HFFc6 (cell line): ENCODE measurements around the gene HGF. TPM values are rescaled to one million over a fixed set of nuclear protein-coding genes. Genes with fewer than 3 reads are reported as not detected.

Experiments used
- DNase-seq: peaks from one replicate; pipeline ENCODE4 v3.0.0-alpha.2; 2018
- H3K27ac Mint-ChIP-seq: 2 replicates; pipeline ENCODE4 v1.8.0; 2020; ENCODE audit warnings: mild to moderate bottlenecking, mixed read lengths
- H3K27me3 Mint-ChIP-seq: 2 replicates; pipeline ENCODE4 v1.8.0; 2021; ENCODE audit warnings: mild to moderate bottlenecking, moderate library complexity, mixed read lengths; ENCODE audit not compliant: insufficient read depth
- H3K36me3 Mint-ChIP-seq: 2 replicates; pipeline ENCODE4 v1.8.0; 2021; ENCODE audit warnings: low read depth, mixed read lengths
- H3K4me1 Mint-ChIP-seq: 2 replicates; pipeline ENCODE4 v1.8.0; 2020; ENCODE audit warnings: low read depth, mixed read lengths
- H3K4me3 Mint-ChIP-seq: 2 replicates; pipeline ENCODE4 v1.8.0; 2020; ENCODE audit warnings: mild to moderate bottlenecking, moderate library complexity, mixed read lengths
- H3K9me3 Mint-ChIP-seq: 2 replicates; pipeline ENCODE4 v1.8.0; 2020; ENCODE audit warnings: mild to moderate bottlenecking, mixed read lengths
- total RNA-seq, 6 experiments: library from RNA; stranded (reverse); fragmentation: NEBNext Ultra II Directional; extraction: Animal tissue kit (Norgen Biotek cat#: 25700); gene quantifications; 2 replicates in 1 of 6; 3 replicates in 5 of 6; pipeline ENCODE4 v1.2.3, GENCODE V29; 2021
- TF ChIP-seq, protein P1 (sequence below): fragments of 200-600 bp; sonication (generic); IDR thresholded peaks from 2 replicates; pipeline ENCODE4 v1.5.0; 2021; ENCODE audit warnings: antibody characterized with exemption, mild to moderate bottlenecking

HGF gene
- total RNA-seq, 6 experiments from 2014 or later = 0.78 to 5.6 (median 4.5) TPM

DNA sequence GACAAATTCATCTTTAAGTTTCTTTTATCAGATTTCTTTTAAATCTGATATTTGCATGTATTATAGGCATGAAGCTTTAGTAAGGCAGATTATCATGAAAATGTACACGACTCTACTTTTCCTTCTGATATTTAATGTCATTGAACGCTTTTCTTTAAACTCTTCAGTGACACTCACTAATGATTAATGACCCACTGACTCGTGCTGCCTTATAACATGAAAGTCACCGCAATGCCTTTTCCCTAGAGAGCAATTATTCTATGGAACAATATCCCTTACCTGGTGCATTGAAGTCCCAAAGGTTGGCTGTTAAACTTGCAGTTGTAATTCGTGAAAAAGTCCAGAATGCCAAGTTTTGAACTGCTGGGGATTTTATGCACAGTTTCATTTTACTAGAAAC, 33.4 kb upstream of the HGF start:
- Mint-ChIP-seq H3K36me3 (no peaks in the 10 kb centered on the region), H3K4me3 (no peak overlapping the region), H3K4me1 (no peaks in the 10 kb centered on the region), H3K27me3 (peaks cover 3% of the 10 kb centered on the region), H3K9me3 (no peaks in the 10 kb centered on the region), H3K27ac (no peak overlapping the region)
- DNase-seq = no peak
- TF ChIP-seq, protein P1, sequence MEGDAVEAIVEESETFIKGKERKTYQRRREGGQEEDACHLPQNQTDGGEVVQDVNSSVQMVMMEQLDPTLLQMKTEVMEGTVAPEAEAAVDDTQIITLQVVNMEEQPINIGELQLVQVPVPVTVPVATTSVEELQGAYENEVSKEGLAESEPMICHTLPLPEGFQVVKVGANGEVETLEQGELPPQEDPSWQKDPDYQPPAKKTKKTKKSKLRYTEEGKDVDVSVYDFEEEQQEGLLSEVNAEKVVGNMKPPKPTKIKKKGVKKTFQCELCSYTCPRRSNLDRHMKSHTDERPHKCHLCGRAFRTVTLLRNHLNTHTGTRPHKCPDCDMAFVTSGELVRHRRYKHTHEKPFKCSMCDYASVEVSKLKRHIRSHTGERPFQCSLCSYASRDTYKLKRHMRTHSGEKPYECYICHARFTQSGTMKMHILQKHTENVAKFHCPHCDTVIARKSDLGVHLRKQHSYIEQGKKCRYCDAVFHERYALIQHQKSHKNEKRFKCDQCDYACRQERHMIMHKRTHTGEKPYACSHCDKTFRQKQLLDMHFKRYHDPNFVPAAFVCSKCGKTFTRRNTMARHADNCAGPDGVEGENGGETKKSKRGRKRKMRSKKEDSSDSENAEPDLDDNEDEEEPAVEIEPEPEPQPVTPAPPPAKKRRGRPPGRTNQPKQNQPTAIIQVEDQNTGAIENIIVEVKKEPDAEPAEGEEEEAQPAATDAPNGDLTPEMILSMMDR = no peak

DNA sequence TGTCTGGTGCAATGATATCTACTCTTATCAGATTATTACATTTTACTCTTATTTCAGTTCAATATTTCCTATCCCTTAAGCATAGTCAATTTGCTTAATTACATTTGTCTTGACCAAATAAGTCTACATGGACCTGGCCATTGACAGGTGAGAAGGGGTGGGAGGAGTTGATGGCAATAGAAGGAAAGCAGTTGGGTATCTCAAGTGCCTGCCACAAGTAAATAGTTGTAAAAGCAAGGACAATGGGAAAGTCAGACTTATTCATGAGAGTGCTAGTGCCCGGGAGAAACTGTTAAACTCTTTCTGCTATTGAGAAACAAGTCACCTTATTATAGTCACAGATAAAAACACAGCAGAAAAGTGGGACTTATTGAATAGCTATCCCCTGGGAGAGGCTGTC, 32.4 kb upstream of the HGF start:
- H3K27me3 Mint-ChIP-seq = peaks cover 3% of the 10 kb centered on the region
- H3K36me3 Mint-ChIP-seq = no peaks in the 10 kb centered on the region
- TF ChIP-seq, protein P1 = no peak

DNA sequence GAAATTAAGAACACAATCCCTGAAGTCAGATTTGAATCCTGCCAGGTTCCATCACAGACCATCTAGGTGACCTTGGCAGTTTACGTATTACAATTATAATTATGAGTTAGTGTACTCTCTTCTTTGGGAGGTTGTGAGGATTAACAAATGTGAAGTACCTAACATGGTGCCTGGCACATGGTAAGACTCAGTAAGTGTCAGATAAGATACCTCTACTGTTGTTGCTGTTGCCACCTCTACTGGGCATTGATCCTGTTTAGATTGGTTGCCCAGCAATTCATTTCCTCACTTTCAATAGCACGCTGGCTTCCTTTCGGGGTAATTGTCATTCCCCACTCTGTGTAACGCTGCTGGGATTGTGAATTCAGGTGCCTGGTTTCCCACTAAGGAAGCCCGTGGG, 31.7 kb upstream of the HGF start:
- H3K4me3 Mint-ChIP-seq = no peak overlapping the region
- TF ChIP-seq, protein P1 = no peak
- no peak overlapping the region for H3K27ac Mint-ChIP-seq
- no peaks in the 10 kb centered on the region for H3K9me3 Mint-ChIP-seq
- peaks cover 3% of the 10 kb centered on the region for H3K27me3 Mint-ChIP-seq
- no peaks in the 10 kb centered on the region for H3K36me3 Mint-ChIP-seq
- no peak for DNase-seq
- H3K4me1 Mint-ChIP-seq = no peaks in the 10 kb centered on the region

More for the DNA sequence above, 32.4 kb upstream of the HGF start:
- H3K27ac Mint-ChIP-seq = no peak overlapping the region
- no peak overlapping the region for H3K4me3 Mint-ChIP-seq
- no peaks in the 10 kb centered on the region for H3K9me3 Mint-ChIP-seq
- H3K4me1 Mint-ChIP-seq = no peaks in the 10 kb centered on the region
- DNase-seq = no peak

DNA sequence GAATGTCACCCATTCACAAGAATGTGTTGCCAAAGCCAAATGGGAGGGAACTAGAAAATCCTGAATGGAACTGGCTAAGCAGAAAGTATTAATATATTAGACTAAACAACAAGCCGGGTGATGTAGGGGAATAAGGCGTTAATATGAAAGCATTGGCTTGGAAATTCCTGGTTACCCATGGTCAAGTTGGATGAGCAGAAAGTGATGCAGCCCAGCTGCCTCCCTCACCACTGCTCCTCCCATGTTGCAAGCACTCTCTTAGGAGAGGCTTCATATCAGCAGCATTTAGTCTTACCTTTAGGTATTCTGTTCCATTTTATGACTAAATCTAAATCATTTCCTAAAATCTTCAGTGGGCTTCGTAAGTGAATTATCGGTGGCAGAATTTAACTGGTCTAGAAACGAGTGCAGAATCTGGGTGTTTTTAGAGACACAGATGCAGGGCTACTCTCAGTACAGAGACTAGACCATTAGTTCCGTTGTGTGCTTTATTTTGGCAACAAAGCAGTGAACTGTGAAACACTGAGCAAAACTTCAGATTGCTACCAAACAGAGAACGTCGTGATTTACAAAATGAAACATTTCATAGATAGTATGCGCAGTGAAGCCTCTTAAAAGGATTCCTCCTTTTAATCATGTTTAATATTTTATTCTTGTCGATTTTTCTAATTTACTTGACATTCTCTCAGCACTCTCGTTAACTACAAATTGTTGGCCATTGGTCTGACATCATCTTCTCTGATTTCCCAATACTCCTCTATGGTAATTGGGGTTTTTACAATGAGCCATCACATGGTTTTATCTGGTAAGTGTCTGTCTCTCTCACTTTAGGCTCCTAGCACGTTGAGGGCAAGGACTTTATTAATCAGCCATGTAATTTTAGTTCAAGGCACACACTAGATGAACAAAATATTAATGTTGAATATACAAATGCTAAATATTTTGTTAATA, 22.0 kb upstream of the HGF start:
- no peaks in the 10 kb centered on the region for H3K36me3 Mint-ChIP-seq
- H3K27me3 Mint-ChIP-seq = no peaks in the 10 kb centered on the region
- peaks cover 12% of the 10 kb centered on the region for H3K4me1 Mint-ChIP-seq
- H3K4me3 Mint-ChIP-seq = no peak overlapping the region
- TF ChIP-seq, protein P1 = no peak
- H3K27ac Mint-ChIP-seq = no peak overlapping the region
- no peak for DNase-seq
- H3K9me3 Mint-ChIP-seq = no peaks in the 10 kb centered on the region

DNA sequence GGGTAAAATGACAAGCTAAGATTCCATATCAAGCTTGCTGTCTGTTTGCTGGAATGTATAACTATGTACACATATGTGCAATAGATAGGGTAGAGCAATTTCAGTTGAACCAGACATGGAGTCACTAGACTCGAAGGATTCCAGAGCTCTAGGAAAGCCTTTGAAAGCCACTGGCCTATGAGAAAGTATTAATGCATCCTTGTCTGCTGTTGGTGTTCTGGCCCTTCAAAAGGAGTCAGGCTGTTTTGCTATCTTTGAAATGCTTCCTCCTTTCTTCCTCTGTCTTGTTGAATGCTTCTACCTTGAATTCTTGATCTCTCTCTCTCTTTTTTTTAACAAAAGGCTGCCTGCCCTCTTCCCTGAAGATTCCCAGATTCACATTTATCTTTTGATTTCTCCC, 20.8 kb upstream of the HGF start:
- no peaks in the 10 kb centered on the region for H3K9me3 Mint-ChIP-seq
- TF ChIP-seq, protein P1 = no peak

More for the DNA sequence above, 20.8 kb upstream of the HGF start:
- DNase-seq = no peak
- Mint-ChIP-seq H3K27me3 (no peaks in the 10 kb centered on the region), H3K4me3 (no peak overlapping the region), H3K36me3 (no peaks in the 10 kb centered on the region), H3K27ac (no peak overlapping the region), H3K4me1 (peaks cover 10% of the 10 kb centered on the region)
